ENCODE data around the gene LRRC8C. TPM values are rescaled to one million over a fixed set of nuclear protein-coding genes. Genes with fewer than 3 reads are reported as not detected.
"Not testable (repeated sequence)": the region's sequence is repeated elsewhere in the genome, so short reads cannot be mapped to it uniquely, and the experiment has no call there.

The LRRC8C gene
- total and polyA plus RNA-seq, 7 experiments from 2014 or later, result 14.3 to 50.5 (median 27.3) TPM

DNA sequence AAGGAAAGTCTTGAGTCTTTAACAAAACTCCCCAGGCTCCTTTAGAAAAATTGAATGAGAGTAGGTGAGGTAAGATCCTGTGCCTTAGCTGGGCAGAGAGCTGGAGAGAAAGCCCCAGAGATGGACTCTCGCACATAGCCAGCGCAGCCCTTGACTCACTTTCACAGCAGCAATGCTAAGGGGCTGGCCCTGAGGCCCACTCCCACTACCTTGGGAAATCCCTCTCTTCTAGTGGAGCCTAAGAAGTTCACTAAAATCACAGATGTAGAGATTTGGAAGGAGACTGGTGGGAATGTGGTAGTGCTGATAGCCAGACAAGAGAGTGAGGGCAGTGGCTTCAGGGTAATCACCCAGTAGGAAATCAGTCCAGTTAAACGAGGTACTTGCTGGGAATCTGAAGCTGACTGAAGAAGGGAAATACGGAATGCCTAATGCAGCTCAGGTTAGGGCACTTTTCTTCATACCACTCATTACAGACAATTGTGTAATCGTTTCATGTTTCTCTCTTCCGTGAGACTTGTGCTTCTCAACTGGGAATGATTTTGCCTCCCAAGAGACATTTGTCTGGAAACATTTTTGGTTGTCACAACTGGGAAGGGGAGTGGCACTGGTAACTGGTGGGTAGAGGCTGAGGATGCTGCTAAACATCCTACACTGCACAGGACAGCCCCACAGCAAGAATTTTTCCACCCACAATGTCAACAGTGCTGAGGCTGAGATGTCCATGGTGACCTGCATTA is 42.4 kb upstream of the LRRC8C start:
- H3K4me3 Mint-ChIP-seq, result peak overlapping the region in 1 of 10 donors; percentile 22
- CTCF ChIA-PET, result interaction anchor here (0.9 to 1.2 kb wide), 2 partner anchors 21 to 41 kb away, joined by 3 read pairs; no protein-coding TSS in a partner anchor
- Histone ChIP-seq H3K4me3 (ENCODE audit: low read length) (no peak overlapping the region), H3K4me1 (ENCODE audit: control insufficient read depth in 2 of 2, insufficient read depth in 2 of 2, low read length in 2 of 2) (peaks cover 0 to 4% of the 10 kb centered on the region in 2 donors), H3K36me3 (ENCODE audit: control insufficient read depth in 2 of 3, insufficient read depth in 3 of 3, low read length in 3 of 3) (no peaks in the 10 kb centered on the region), H3K27me3 (ENCODE audit: control insufficient read depth in 2 of 2, insufficient read depth in 2 of 2, low read length in 2 of 2) (no peaks in the 10 kb centered on the region), H3K9me3 (ENCODE audit: control insufficient read depth in 2 of 3, low read length in 3 of 3) (no peaks in the 10 kb centered on the region), H3K27ac (ENCODE audit: low read depth, low read length) (peak overlapping the region; percentile 19)
- no peak for DNase-seq
- H3K36me3 Mint-ChIP-seq, result peaks cover 0 to 33% (median 24%) of the 10 kb centered on the region in 5 donors
- H3K9me3 Mint-ChIP-seq, result peaks cover 0 to 1% (median 0%) of the 10 kb centered on the region in 11 donors
- H3K4me1 Mint-ChIP-seq, result peaks cover 30 to 82% (median 74%) of the 10 kb centered on the region in 7 donors
- peak overlapping the region in 4 of 9 donors; percentile 26 to 79 (median 48) for H3K27ac Mint-ChIP-seq
- POLR2A ChIA-PET, result interaction anchor here (0.6 to 26.1 kb wide), 4 partner anchors 10 to 37 kb away, joined by 3 to 834 read pairs (median 248); partner anchors contain the start of gene LRRC8C
- no peak for ATAC-seq
- intact Hi-C loops (cut with micrococcal nuclease), result no loop called here
- no peaks in the 10 kb centered on the region for H3K27me3 Mint-ChIP-seq

DNA sequence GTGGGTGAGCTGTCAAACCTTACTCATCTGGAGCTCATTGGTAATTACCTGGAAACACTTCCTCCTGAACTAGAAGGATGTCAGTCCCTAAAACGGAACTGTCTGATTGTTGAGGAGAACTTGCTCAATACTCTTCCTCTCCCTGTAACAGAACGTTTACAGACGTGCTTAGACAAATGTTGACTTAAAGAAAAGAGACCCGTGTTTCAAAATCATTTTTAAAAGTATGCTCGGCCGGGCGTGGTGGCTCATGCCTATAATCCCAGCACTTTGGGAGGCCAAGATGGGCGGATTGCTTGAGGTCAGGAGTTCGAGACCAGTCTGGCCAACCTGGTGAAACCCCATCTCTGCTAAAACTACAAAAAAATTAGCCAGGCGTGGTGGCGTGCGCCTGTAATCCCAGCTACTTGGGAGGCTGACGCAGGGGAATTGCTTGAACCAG is 40.0 kb upstream of the LRRC8C start:
- H3K4me3 ChIP-seq (ENCODE audit: low read length); DNase-seq; H3K4me3 Mint-ChIP-seq; H3K27me3 Mint-ChIP-seq; H3K36me3 ChIP-seq (ENCODE audit: control insufficient read depth in 2 of 3, insufficient read depth in 3 of 3, low read length in 3 of 3); H3K27me3 ChIP-seq (ENCODE audit: control insufficient read depth in 2 of 2, insufficient read depth in 2 of 2, low read length in 2 of 2); H3K27ac ChIP-seq (ENCODE audit: low read depth, low read length); intact Hi-C loops (cut with micrococcal nuclease); H3K9me3 Mint-ChIP-seq; H3K9me3 ChIP-seq (ENCODE audit: control insufficient read depth in 2 of 3, low read length in 3 of 3): not testable (repeated sequence)
- ChIA-PET POLR2A (interaction anchor here (0.6 to 26.1 kb wide), 4 partner anchors 8 to 171 kb away, joined by 4 to 834 read pairs (median 247); partner anchors contain the start of gene LRRC8C), CTCF (interaction anchor here (0.9 to 5.8 kb wide), 3 partner anchors 12 to 109 kb away, joined by 4 to 62 read pairs (median 4); no protein-coding TSS in a partner anchor)
- peaks cover 34 to 95% (median 87%) of the 10 kb centered on the region in 7 donors for H3K4me1 Mint-ChIP-seq
- ATAC-seq, result peak; percentile 42
- peaks cover 0 to 19% of the 10 kb centered on the region in 2 donors for H3K4me1 ChIP-seq (ENCODE audit: control insufficient read depth in 2 of 2, insufficient read depth in 2 of 2, low read length in 2 of 2)
- peaks cover 0 to 27% (median 15%) of the 10 kb centered on the region in 5 donors for H3K36me3 Mint-ChIP-seq
- peak overlapping the region in 7 of 9 donors; percentile 6 to 86 (median 58) for H3K27ac Mint-ChIP-seq

DNA sequence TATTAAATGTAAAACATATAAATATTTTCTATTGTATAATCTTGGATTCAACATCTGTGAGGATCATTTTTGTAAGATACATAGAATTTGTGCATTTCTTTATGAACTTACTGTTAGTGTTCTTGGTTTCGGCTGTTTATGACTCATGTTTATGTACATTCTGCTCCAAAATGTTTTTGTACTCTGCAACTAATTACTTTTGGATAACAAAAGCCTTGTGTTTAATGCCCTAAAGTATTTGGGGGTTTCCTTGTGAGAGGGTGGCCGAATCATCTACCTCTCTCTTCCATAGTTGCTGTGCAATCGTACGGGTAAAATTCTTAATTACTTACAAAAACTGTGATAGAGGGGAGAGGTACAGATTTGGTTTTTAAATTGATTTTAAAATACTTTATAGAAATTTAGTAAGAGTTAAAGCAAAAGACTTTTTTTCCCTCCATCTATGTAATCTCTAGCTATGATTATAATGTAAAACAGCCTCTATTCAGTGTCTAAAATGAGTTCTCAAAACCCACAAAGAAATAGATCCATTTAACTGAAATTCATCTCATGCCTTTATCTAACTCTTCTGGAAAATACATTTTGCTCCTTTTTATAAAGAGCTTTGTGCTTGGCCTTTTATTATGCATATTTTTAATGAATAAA is 38.7 kb upstream of the LRRC8C start:
- no peaks in the 10 kb centered on the region for H3K36me3 ChIP-seq (ENCODE audit: control insufficient read depth in 2 of 3, insufficient read depth in 3 of 3, low read length in 3 of 3)
- DNase-seq (no peak), ATAC-seq (no peak)
- ChIA-PET POLR2A (interaction anchor here (0.7 to 26.1 kb wide), 8 partner anchors 9 to 169 kb away, joined by 3 to 834 read pairs (median 4); partner anchors contain the start of gene LRRC8C), CTCF (interaction anchor here (0.9 to 5.8 kb wide), 8 partner anchors 9 to 169 kb away, joined by 3 to 62 read pairs (median 5); no protein-coding TSS in a partner anchor)
- no peak overlapping the region for H3K27ac ChIP-seq (ENCODE audit: low read depth, low read length)
- Mint-ChIP-seq H3K9me3 (peaks cover 0 to under 1% (median 0%) of the 10 kb centered on the region in 11 donors), H3K4me3 (peak overlapping the region in 3 of 10 donors; percentile 5 to 19 (median 5)), H3K27me3 (no peaks in the 10 kb centered on the region), H3K4me1 (peaks cover 39 to 96% (median 87%) of the 10 kb centered on the region in 7 donors), H3K36me3 (peaks cover 0 to 19% (median 9%) of the 10 kb centered on the region in 5 donors), H3K27ac (peak overlapping the region in 5 of 9 donors; percentile 13 to 84 (median 58))
- H3K4me1 ChIP-seq (ENCODE audit: control insufficient read depth in 2 of 2, insufficient read depth in 2 of 2, low read length in 2 of 2), result peaks cover 4 to 32% of the 10 kb centered on the region in 2 donors
- no peaks in the 10 kb centered on the region for H3K9me3 ChIP-seq (ENCODE audit: control insufficient read depth in 2 of 3, low read length in 3 of 3)
- no peaks in the 10 kb centered on the region for H3K27me3 ChIP-seq (ENCODE audit: control insufficient read depth in 2 of 2, insufficient read depth in 2 of 2, low read length in 2 of 2)
- no peak overlapping the region for H3K4me3 ChIP-seq (ENCODE audit: low read length)
- intact Hi-C loops (cut with micrococcal nuclease), result no loop called here

DNA sequence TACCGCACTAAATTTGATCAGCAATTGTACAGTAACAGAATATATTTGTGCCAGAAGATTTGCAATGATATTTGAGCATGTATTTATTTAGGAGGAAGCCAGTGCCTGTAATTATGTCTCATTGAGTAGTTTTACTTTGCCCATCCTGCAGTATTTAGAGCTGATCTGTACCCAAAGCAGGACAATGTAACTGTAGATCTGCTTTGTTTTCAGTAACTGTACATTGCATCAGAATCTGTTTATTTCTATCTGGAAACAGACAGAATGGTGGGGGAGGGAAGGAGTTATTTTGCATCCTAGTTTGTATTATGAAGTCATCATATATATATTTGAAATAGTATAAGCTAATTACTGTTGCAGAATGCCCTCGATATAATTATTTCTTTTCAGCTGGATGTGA is 36.2 kb upstream of the LRRC8C start:
- ATAC-seq, result no peak
- intact Hi-C loops (cut with micrococcal nuclease), result loop anchor here (1.0 to 5.0 kb wide), 4 partner anchors 7 to 44 kb away; partner anchors contain the start of gene LRRC8C (in 1 of the 2)
- H3K4me1 Mint-ChIP-seq, result peaks cover 44 to 98% (median 89%) of the 10 kb centered on the region in 7 donors
- peaks cover 4 to 38% of the 10 kb centered on the region in 2 donors for H3K4me1 ChIP-seq (ENCODE audit: control insufficient read depth in 2 of 2, insufficient read depth in 2 of 2, low read length in 2 of 2)
- H3K27ac ChIP-seq (ENCODE audit: low read depth, low read length), result no peak overlapping the region
- no peaks in the 10 kb centered on the region for H3K9me3 Mint-ChIP-seq
- H3K4me3 ChIP-seq (ENCODE audit: low read length), result no peak overlapping the region
- CTCF ChIA-PET, result interaction anchor here (0.8 to 5.8 kb wide), 9 partner anchors 12 to 166 kb away, joined by 3 to 62 read pairs (median 4); partner anchors contain the start of gene LRRC8C
- H3K36me3 Mint-ChIP-seq, result peaks cover 0 to 17% (median 5%) of the 10 kb centered on the region in 5 donors
- H3K27me3 ChIP-seq (ENCODE audit: control insufficient read depth in 2 of 2, insufficient read depth in 2 of 2, low read length in 2 of 2), result no peaks in the 10 kb centered on the region
- H3K36me3 ChIP-seq (ENCODE audit: control insufficient read depth in 2 of 3, insufficient read depth in 3 of 3, low read length in 3 of 3), result no peaks in the 10 kb centered on the region
- POLR2A ChIA-PET, result interaction anchor here (0.7 to 26.1 kb wide), 6 partner anchors 8 to 79 kb away, joined by 3 to 834 read pairs (median 246); partner anchors contain the start of gene LRRC8C
- no peaks in the 10 kb centered on the region for H3K27me3 Mint-ChIP-seq
- no peak for DNase-seq
- H3K27ac Mint-ChIP-seq, result peak overlapping the region in 6 of 9 donors; percentile 4 to 99 (median 36)
- H3K9me3 ChIP-seq (ENCODE audit: control insufficient read depth in 2 of 3, low read length in 3 of 3), result no peaks in the 10 kb centered on the region
- H3K4me3 Mint-ChIP-seq, result peak overlapping the region in 2 of 10 donors; percentile 5 to 26

DNA sequence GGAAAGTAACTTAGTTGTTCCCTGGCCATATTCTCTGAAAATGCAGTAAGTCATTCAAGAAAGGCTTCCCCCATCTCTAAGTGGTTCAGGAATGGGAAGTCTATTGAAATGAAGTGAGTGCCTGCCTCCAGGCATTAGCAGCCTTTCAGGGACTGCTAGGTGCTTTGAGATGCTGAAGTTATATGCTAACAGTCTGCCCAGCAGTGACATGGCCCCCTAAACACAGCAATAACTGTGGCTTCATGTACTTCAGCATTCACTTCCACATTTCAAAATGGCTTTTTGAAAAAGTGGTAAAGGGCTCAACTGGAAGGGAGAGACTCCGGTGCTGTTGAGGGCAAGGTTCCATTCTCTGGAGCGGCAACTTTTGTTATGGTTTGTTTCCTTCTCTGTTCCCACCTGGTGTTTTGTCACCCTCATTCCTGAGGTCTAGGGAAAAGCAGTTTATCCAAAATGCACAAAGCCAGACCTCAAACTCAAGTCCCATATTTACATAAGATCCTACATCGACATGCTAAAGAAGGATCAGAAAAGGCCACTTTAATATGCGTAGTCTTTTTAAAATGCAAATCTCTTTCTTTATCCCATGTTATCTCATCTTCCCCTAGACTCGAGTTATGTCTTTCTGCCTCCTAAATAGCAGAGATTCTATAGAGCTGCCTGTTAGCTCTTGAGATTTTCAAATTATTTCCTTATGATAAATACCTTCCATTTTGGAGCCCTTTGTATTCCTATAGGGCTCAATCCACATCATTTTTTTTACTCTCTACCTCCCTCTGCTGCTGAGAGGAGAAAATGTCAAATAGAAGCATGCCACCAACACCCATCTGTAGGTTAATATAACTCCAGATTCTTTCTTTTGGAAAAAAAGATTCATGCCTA is 34.2 kb upstream of the LRRC8C start:
- Histone ChIP-seq H3K4me1 (ENCODE audit: control insufficient read depth in 2 of 2, insufficient read depth in 2 of 2, low read length in 2 of 2) (peaks cover 17 to 55% of the 10 kb centered on the region in 2 donors), H3K4me3 (ENCODE audit: low read length) (no peak overlapping the region), H3K9me3 (ENCODE audit: control insufficient read depth in 2 of 3, low read length in 3 of 3) (no peaks in the 10 kb centered on the region), H3K27me3 (ENCODE audit: control insufficient read depth in 2 of 2, insufficient read depth in 2 of 2, low read length in 2 of 2) (no peaks in the 10 kb centered on the region), H3K36me3 (ENCODE audit: control insufficient read depth in 2 of 3, insufficient read depth in 3 of 3, low read length in 3 of 3) (no peaks in the 10 kb centered on the region), H3K27ac (ENCODE audit: low read depth, low read length) (no peak overlapping the region)
- intact Hi-C loops (cut with micrococcal nuclease), result loop anchor here (1.0 to 5.0 kb wide), 10 partner anchors 9 to 165 kb away; partner anchors contain the start of genes LRRC8B (in 2 of the 2) and LRRC8C (in 1 of the 2)
- ChIA-PET POLR2A (interaction anchor here (0.6 to 26.1 kb wide), 4 partner anchors 6 to 78 kb away, joined by 4 to 834 read pairs (median 488); partner anchors contain the start of gene LRRC8C), CTCF (interaction anchor here (0.5 to 5.8 kb wide), 14 partner anchors 10 to 332 kb away, joined by 3 to 62 read pairs (median 4); no protein-coding TSS in a partner anchor)
- DNase-seq (peak in 5 of 9 donors; percentile 19 to 43 (median 35)), ATAC-seq (peak; percentile 82)
- Mint-ChIP-seq H3K27me3 (no peaks in the 10 kb centered on the region), H3K9me3 (no peaks in the 10 kb centered on the region), H3K27ac (peak overlapping the region; percentile 51 to 99 (median 79)), H3K4me3 (peak overlapping the region in 8 of 10 donors; percentile 1 to 67 (median 48)), H3K36me3 (peaks cover 0 to 23% (median 1%) of the 10 kb centered on the region in 5 donors), H3K4me1 (peaks cover 42 to 98% (median 92%) of the 10 kb centered on the region in 7 donors)

Measured in naive thymus-derived CD4-positive, alpha-beta T cell (primary cell).